GM21619 (cell line): Measurements from ENCODE around the gene SLC22A9.
"Not testable (repeated sequence)": the region's sequence is repeated elsewhere in the genome, so short reads cannot be mapped to it uniquely, and the experiment has no call there.

Experiments used
- ATAC-seq: cut with Tn5 transposase; IDR thresholded peaks from one replicate; pipeline ENCODE4 v1.9.1; 2021; ENCODE audit not compliant: unreplicated experiment

SLC22A9 gene

GRCh38 chr11:63369165-63369970 lies at the start of gene SLC22A9:
TSS of gene SLC22A9 (plus strand) at chr11:63369785. CDS start at chr11:63370057, 272 bp downstream.
- no peak for ATAC-seq

DNA sequence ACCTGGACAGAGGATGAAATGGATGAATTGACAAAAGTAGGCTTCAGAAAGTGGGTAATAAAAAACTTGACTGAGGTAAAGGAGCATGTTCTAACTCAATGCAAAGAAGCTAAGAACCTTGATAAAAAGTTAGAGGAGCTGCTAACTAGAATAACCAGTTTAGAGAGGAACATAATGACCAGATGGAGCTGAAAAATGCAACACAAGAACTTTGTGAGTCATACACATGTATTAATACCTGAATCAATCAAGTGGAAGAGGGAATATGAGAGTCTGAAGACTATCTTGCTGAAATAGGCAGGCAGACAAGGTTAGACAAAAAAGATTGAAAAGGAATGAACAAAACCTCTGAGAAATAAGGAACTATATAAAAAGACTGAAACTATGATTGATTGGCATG lies 47.9 kb upstream of the SLC22A9 start:
- ATAC-seq, result no peak

GRCh38 chr11:63335089-63335488 lies 34.5 kb upstream of the SLC22A9 start:
- not testable (repeated sequence) for ATAC-seq

DNA sequence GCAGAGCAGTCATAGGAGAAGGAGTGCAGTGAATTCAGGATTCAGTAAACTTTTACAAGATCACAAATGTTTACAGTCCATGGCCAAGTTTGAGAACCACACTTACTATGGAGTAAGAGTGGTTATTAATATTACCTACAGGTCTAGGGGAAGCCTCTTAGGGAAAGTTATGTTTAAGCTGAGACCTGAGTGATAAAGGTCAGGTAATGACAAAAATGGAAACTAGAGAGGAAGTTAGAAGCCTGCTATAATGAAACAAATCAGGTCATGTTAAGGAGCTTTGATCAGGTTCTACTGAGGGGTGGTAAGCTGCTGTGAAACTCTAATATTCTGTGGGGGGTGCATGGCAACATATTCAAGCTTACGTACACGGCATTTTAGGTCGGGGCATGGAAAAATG lies 32.5 kb upstream of the SLC22A9 start:
- no peak for ATAC-seq

GRCh38 chr11:63343130-63343529 lies 26.5 kb upstream of the SLC22A9 start:
- ATAC-seq, result no peak

- no peak for ATAC-seq
Measured at GRCh38 chr11:63352144-63352543, 17.4 kb upstream of the SLC22A9 start.

DNA sequence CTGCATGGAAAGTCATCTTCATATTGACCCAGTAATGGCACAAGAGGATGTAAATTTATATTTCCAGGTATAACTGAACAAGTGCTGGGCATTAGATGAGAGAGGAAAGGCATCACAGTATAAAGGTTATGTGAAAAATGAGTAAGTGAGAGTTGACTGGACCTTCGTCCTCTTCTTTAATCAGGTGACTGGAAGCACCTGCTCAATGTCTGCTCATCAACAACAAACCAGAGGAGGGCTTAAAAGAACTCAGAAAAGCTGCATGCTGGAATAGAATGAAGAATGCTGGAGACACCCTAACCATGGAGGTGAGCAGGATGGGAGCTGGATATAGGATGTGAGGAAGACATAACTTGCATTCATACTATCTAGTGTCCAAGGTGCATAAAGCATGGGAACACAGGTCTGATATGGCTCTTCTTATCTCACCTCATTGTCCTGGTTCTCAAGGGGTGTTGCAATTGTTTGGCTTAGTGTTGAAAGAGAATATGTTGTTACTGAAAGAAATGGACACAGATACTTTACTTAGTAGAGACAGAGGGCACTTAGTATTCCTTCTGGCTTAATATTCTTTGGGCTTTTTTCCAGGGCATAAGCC lies 7.3 kb upstream of the SLC22A9 start:
- no peak for ATAC-seq

DNA sequence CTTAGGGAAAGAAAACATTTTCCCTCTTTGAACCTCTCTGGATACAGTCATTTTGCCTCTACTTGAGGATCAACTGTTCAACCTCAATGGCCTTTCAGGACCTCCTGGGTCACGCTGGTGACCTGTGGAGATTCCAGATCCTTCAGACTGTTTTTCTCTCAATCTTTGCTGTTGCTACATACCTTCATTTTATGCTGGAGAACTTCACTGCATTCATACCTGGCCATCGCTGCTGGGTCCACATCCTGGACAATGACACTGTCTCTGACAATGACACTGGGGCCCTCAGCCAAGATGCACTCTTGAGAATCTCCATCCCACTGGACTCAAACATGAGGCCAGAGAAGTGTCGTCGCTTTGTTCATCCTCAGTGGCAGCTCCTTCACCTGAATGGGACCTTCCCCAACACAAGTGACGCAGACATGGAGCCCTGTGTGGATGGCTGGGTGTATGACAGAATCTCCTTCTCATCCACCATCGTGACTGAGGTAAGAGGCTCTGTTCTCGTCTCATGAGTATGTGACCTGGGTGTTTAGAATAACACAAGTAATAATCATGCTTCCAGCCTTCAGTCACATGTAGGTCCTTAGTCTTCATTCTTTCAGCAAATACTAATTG lies 495 bp downstream of the SLC22A9 start:
- ATAC-seq, result no peak

- no peak for ATAC-seq
Measured at GRCh38 chr11:63371396-63371795, 1.8 kb downstream of the SLC22A9 start.

- no peak for ATAC-seq
Measured at GRCh38 chr11:63375434-63375833, 5.8 kb downstream of the SLC22A9 start.

- ATAC-seq, result no peak
Measured at GRCh38 chr11:63380130-63380529, 10.5 kb downstream of the SLC22A9 start.

GRCh38 chr11:63395697-63396096 lies 26.1 kb downstream of the SLC22A9 start:
- ATAC-seq, result no peak

DNA sequence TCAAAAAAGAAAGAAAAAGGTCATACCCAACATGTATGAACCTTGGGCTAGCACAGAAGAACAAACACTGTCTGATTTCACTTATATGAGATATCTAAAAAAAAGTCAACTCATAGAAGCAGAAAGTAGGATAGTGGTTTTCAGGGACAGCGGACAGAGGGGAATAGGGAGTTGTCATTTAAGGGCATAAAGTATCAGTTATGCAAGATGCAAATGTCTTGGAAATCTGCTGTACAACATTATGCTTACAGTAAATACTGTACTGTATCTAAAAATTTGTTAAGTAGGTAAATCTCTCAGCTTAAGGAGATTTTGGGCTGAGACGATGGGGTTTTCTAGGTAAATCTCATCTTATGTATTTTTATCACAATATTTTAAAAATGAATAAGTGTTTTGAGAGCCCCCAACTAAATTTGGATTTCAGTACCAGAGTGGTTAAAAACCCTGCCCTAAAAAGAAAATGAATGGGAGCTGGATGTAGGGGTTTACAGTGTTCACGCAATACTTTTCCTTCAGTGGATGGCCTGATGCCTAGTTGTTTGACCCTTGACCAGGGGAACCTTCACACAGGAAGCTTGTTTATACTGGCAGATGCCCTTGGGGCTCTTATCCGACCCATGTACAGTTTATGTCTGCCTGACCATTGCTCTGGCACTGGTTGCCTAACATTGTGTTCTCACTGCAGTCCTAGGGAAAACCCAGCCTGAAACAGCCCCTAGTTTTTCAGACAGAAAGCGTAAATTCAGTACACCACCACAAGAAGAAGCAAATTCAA lies 34.8 kb downstream of the SLC22A9 start:
- ATAC-seq, result no peak

DNA sequence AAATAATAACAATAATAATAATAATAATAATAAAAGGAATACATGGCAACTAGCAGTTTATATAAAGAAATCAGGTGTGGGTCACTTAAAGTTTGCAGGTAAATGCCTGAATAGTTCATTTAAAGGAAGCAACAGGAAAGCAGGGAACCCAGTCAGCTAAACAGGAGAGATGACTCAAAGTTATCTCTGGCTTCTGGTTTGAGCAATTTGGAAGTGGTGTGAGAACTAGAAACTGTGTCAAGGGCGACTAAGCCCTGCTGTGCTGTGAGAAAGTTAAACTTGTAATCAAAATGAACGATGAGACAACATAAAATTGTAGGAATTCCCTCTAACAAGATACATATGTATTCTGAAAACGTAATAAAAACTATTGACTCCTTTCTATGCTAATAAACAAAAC lies 35.5 kb downstream of the SLC22A9 start:
- ATAC-seq, result no peak

DNA sequence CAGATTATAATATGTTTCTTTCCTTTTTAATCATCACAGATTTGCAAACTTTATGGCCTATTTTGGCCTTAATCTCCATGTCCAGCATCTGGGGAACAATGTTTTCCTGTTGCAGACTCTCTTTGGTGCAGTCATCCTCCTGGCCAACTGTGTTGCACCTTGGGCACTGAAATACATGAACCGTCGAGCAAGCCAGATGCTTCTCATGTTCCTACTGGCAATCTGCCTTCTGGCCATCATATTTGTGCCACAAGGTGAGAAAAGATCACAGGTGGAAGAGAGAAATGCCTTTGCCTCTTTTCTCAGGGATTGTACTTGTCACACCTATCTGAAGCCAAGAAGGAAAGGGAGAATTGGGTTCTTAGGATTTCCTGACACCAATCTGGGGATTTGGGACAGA lies 36.9 kb downstream of the SLC22A9 start:
- no peak for ATAC-seq

GRCh38 chr11:63417174-63417852 lies 47.7 kb downstream of the SLC22A9 start:
- no peak for ATAC-seq

DNA sequence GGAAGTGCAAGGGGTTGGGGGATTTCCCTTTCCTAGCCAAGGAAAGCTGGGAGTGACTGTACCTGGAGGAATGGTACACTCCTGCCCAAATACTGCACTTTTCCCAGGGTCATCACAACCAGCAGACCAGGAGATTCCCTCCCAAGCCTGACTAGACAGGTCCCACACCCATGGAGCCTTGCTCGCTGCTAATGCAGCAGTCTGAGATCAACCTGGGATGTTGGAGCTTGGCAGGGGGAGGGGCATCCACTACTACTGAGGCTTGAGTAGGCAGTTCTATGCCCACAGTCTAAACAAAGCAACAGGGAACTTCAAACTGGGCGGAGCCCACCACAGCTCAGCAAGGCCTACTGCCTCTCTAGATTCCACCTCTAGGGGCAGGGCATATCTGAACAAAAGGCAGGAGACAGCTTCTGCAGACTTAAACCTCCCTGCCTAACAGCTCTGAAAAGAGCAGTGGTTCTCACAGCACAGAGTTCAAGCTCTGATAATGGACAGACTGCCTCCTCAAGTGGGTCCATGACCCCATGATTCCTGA lies 58.5 kb downstream of the SLC22A9 start:
- ATAC-seq, result no peak

- ATAC-seq, result not testable (repeated sequence)
Measured at GRCh38 chr11:63430731-63431130, 61.1 kb downstream of the SLC22A9 start.

DNA sequence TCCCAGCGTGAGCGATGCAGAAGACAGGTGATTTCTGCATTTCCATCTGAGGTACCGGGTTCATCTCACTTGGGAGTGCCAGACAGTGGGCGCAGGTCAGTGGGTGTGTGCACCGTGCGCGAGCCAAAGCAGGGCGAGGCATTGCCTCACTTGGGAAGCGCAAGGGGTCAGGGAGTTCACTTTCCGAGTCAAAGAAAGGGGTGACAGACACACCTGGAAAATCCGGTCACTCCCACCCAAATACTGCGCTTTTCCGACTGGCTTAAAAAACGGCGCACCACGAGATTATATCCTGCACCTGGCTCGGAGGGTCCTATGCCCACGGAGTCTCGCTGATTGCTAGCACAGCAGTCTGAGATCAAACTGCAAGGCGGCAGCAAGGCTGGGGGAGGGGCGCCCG lies 65.8 kb downstream of the SLC22A9 start:
- ATAC-seq, result not testable (repeated sequence)

GRCh38 chr11:63435831-63436230 lies 66.2 kb downstream of the SLC22A9 start:
- not testable (repeated sequence) for ATAC-seq

- no peak for ATAC-seq
Measured at GRCh38 chr11:63443714-63444113, 74.1 kb downstream of the SLC22A9 start.
